Endothelial cell (in vitro differentiated cells): ENCODE measurements around the gene NEUROD1. TPM values are rescaled to one million over a fixed set of nuclear protein-coding genes. Genes with fewer than 3 reads are reported as not detected.

Source experiments
- DNase-seq: peaks from one replicate; pipeline ENCODE4 v3.0.0; 2021; ENCODE audit warnings: low spot score
- H3K27ac Mint-ChIP-seq: one replicate; pipeline ENCODE4 v1.8.0; 2021; ENCODE audit warnings: mixed read lengths, inconsistent platforms; ENCODE audit not compliant: unreplicated experiment
- H3K27me3 Mint-ChIP-seq: one replicate; pipeline ENCODE4 v1.8.0; 2021; ENCODE audit warnings: mild to moderate bottlenecking, moderate library complexity, mixed read lengths, inconsistent platforms; ENCODE audit not compliant: unreplicated experiment
- H3K36me3 Mint-ChIP-seq: one replicate; pipeline ENCODE4 v1.8.0; 2021; ENCODE audit warnings: mild to moderate bottlenecking, low read depth, mixed read lengths, inconsistent platforms; ENCODE audit not compliant: unreplicated experiment
- H3K4me1 Mint-ChIP-seq: one replicate; pipeline ENCODE4 v1.8.0; 2021; ENCODE audit warnings: mild to moderate bottlenecking, mixed read lengths, inconsistent platforms; ENCODE audit not compliant: unreplicated experiment
- H3K4me3 Mint-ChIP-seq: one replicate; pipeline ENCODE4 v1.8.0; 2021; ENCODE audit warnings: mild to moderate bottlenecking, mixed read lengths, inconsistent platforms; ENCODE audit not compliant: unreplicated experiment
- H3K9me3 Mint-ChIP-seq: one replicate; pipeline ENCODE4 v1.8.0; 2021; ENCODE audit warnings: mixed read lengths, inconsistent platforms; ENCODE audit not compliant: unreplicated experiment
- total RNA-seq: library from RNA; stranded (reverse); fragmentation: NEBNext Ultra II Directional; extraction: Animal tissue kit (Norgen Biotek cat#: 25700); gene quantifications from one replicate; pipeline ENCODE4 v1.2.1, GENCODE V29; 2021; ENCODE audit not compliant: unreplicated experiment
- TF ChIP-seq, protein P1 (sequence below): fragments of 200-600 bp; sonication (generic); IDR thresholded peaks from one replicate; pipeline ENCODE4 v1.5.0; 2021; ENCODE audit warnings: antibody characterized with exemption; ENCODE audit not compliant: unreplicated experiment

Gene NEUROD1
- total RNA-seq, 1 donor from 2014 or later: not detected

- no peak for DNase-seq
- H3K4me1 Mint-ChIP-seq: peaks cover 34% of the 10 kb centered on the region
- TF ChIP-seq, protein P1, sequence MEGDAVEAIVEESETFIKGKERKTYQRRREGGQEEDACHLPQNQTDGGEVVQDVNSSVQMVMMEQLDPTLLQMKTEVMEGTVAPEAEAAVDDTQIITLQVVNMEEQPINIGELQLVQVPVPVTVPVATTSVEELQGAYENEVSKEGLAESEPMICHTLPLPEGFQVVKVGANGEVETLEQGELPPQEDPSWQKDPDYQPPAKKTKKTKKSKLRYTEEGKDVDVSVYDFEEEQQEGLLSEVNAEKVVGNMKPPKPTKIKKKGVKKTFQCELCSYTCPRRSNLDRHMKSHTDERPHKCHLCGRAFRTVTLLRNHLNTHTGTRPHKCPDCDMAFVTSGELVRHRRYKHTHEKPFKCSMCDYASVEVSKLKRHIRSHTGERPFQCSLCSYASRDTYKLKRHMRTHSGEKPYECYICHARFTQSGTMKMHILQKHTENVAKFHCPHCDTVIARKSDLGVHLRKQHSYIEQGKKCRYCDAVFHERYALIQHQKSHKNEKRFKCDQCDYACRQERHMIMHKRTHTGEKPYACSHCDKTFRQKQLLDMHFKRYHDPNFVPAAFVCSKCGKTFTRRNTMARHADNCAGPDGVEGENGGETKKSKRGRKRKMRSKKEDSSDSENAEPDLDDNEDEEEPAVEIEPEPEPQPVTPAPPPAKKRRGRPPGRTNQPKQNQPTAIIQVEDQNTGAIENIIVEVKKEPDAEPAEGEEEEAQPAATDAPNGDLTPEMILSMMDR: no peak
- H3K27me3 Mint-ChIP-seq: peaks cover 36% of the 10 kb centered on the region
- peak overlapping the region; percentile 70 for H3K4me3 Mint-ChIP-seq
- H3K9me3 Mint-ChIP-seq: no peaks in the 10 kb centered on the region
- peaks cover 6% of the 10 kb centered on the region for H3K36me3 Mint-ChIP-seq
- H3K27ac Mint-ChIP-seq: no peak overlapping the region
Observed at GRCh38 chr2:181682795-181683517, 2.6 kb upstream of the NEUROD1 start.

DNA sequence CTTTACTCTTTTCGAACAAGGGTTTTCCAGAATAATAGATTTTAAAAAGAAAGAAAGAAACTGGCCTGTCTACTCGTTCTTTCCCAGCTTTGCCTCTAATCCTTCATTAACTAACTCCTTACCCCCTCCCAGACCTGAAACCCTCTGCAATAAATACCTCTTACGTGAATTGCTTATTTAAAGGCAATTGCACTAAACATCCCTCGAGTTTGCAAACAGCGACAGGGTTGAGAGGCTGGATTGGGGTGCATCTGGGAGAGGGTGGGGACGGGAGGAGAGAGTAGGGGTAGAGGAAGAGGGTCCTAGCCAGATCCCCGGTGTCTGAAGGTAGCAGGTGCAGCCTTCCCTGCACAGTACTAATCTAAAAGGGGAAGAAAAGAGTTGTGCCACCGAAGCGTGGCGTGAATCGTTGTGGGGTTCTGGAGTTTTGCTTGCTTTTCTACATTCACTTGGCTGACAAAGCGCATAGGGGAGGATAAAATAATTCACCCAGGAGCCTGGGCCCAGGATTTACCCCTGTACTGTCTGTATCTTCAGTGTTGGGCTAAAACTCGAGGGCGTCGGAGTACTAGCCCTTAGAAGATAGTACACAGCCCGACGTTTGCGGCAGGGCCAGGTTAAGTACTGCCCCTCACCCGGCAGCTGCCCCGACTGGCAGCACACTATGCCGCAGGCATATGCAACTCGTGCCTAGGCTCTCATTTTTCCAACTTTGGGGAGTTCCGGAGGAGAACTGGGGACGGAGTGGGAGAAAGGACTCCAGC lies 1.9 kb upstream of the NEUROD1 start:
- Mint-ChIP-seq H3K4me1 (peaks cover 38% of the 10 kb centered on the region), H3K9me3 (no peaks in the 10 kb centered on the region), H3K27ac (no peak overlapping the region), H3K36me3 (peaks cover 10% of the 10 kb centered on the region), H3K27me3 (peaks cover 38% of the 10 kb centered on the region), H3K4me3 (no peak overlapping the region)
- no peak for DNase-seq
- TF ChIP-seq, protein P1: no peak

DNA sequence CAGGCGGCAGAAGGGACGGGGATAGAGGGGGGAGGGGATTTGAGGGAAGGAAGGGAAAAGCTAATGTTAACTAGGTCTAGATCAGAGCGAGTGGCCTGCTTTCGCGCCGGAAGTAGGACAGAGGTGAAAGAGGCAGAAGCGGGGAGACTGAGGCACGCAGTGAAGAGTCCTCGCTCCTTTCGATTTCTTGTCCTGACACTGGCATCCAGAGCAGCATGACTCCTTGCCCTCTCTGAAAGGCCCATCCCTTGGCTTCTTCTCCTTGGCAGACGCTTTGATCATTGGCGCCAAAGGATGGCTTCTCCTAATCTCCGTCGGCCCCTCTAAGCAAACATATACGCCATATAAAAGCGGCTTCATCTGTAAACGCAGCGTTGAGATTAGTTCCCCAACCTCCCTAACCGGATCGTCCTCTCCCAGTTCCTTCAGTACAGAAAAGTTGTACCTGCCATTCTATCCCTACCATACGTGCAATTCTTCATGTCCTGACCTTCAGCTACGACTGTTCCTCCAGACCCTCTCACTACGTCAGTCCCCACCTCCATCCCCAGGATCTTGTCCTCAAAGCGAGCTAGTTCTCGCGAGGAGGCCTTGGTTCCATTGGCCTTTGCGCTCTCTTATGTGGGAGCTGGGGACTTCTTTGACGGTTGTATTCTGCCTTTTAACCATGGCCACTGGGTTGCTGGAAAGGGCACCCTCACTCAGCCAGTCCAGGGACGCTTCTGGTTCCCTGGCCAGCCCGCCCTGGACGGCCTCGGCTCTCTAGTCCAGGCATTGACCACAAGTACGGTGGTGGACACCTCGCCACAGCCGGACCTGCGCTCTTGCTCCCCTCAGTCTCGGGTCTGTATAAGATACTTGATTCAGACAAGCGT lies 857 bp upstream of the NEUROD1 start:
- Mint-ChIP-seq H3K27ac (peak overlapping the region; percentile 34), H3K9me3 (no peaks in the 10 kb centered on the region), H3K4me1 (peaks cover 38% of the 10 kb centered on the region), H3K36me3 (peaks cover 10% of the 10 kb centered on the region), H3K27me3 (peaks cover 38% of the 10 kb centered on the region), H3K4me3 (peak overlapping the region; percentile 83)
- TF ChIP-seq, protein P1: no peak
- DNase-seq: no peak

- no peak for DNase-seq
- Mint-ChIP-seq H3K36me3 (peaks cover 5% of the 10 kb centered on the region), H3K4me3 (no peak overlapping the region), H3K27ac (no peak overlapping the region), H3K9me3 (no peaks in the 10 kb centered on the region), H3K4me1 (peaks cover 30% of the 10 kb centered on the region), H3K27me3 (peaks cover 32% of the 10 kb centered on the region)
- TF ChIP-seq, protein P1: no peak
Observed at GRCh38 chr2:181679544-181679979, 755 bp downstream of the NEUROD1 start.
